Thymus (tissue), 11 donors: ENCODE measurements around the gene SH3RF3. TPM values are rescaled to one million over a fixed set of nuclear protein-coding genes. Genes with fewer than 3 reads are reported as not detected.

Experiments used
- DNase-seq, 9 donors: peaks; one replicate each; pipeline ENCODE4 v3.0.0-alpha.2; 2013; ENCODE audit warnings: low spot score in 9 of 9, low read depth in 6 of 9, missing footprints in 1 of 9
- H3K27ac ChIP-seq, 2 donors: one replicate each; pipeline ENCODE4 v1.5.1; 2013; ENCODE audit warnings: control low read depth in 1 of 2, low read depth in 1 of 2, low read length in 1 of 2, mild to moderate bottlenecking in 1 of 2, moderate library complexity in 1 of 2
- H3K27me3 ChIP-seq, 2 donors: one replicate each; pipeline ENCODE4 v1.5.1; 2013; ENCODE audit warnings: low read length in 1 of 2; ENCODE audit not compliant: control insufficient read depth in 2 of 2, insufficient read depth in 1 of 2
- H3K36me3 ChIP-seq, 2 donors: one replicate each; pipeline ENCODE4 v1.5.1; 2013; ENCODE audit warnings: low read length in 1 of 2, mild to moderate bottlenecking in 1 of 2, moderate library complexity in 1 of 2; ENCODE audit not compliant: control insufficient read depth in 2 of 2, insufficient read depth in 2 of 2
- H3K4me1 ChIP-seq, 2 donors: one replicate each; pipeline ENCODE4 v1.5.1; 2013; ENCODE audit warnings: low read length in 2 of 2; ENCODE audit not compliant: control insufficient read depth in 2 of 2, insufficient read depth in 2 of 2
- H3K4me3 ChIP-seq, 2 donors: one replicate each; pipeline ENCODE4 v1.5.1; 2013; ENCODE audit warnings: low read length in 2 of 2, control low read depth in 1 of 2, mild to moderate bottlenecking in 1 of 2
- H3K9me3 ChIP-seq, 2 donors: one replicate each; pipeline ENCODE4 v1.5.1; 2013; ENCODE audit warnings: low read length in 1 of 2, mild to moderate bottlenecking in 1 of 2; ENCODE audit not compliant: control insufficient read depth in 2 of 2, insufficient read depth in 1 of 2
- WGBS: extraction: QIAGEN DNeasy Blood & Tissue Kit; methylation state at CpG from one replicate; pipeline ENCODE4 v1.1.7; 2013; 5-methylcytosine and 5-hydroxymethylcytosine counted together
- polyA plus RNA-seq: library from polyadenylated mRNA; stranded (reverse); fragments of 200-250 nt; gene quantifications from one replicate; pipeline ENCODE4 v1.2.3, GENCODE V29; 2013
- total RNA-seq: library from RNA; stranded (reverse); fragments of 120-200 nt; gene quantifications from one replicate; pipeline ENCODE4 v1.2.4, GENCODE V29; 2013
- donor health status: healthy.

Gene SH3RF3
- total and polyA plus RNA-seq, 2 donors, result 3.2 to 8.2 TPM

DNA sequence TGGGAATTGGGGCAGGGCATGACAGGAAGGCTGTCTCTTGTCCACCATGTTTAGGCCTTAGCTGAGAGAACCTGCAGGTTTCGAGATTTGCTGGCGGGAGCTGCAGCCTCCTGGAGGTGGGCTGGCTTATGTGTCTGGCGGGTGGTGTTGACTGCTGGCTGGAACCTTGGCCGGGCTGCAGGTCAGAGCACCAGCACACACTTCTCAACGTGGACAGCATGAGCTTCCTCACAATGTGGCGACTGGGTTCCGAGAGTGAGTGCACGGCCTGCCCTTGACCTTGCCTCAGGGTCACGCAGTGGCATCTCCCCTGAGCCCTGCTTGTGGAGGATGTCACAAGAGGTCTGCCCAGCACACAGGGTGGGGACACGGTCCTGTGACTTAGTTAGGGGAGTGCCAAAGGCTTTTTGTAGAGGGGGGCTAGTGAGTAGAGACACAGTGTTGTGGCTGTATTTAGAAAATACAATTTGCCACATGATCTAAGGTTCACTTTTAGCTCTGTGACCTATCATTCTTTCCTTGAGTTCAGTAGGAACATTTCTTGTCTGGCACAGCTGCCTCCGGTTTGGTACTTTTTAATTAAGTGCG lies 350.0 kb downstream of the SH3RF3 start:
- WGBS, result 95% methylated on average over 12 of the region's 12 CpGs
- H3K27ac ChIP-seq, result peak overlapping the region in 1 of 2 donors; percentile 37
- DNase-seq, result no peak
- peaks cover 8 to 34% of the 10 kb centered on the region in 2 donors for H3K4me1 ChIP-seq
- no peak overlapping the region for H3K4me3 ChIP-seq
- peaks cover 0 to 14% of the 10 kb centered on the region in 2 donors for H3K27me3 ChIP-seq
- no peaks in the 10 kb centered on the region for H3K36me3 ChIP-seq
- peaks cover 0 to 7% of the 10 kb centered on the region in 2 donors for H3K9me3 ChIP-seq

DNA sequence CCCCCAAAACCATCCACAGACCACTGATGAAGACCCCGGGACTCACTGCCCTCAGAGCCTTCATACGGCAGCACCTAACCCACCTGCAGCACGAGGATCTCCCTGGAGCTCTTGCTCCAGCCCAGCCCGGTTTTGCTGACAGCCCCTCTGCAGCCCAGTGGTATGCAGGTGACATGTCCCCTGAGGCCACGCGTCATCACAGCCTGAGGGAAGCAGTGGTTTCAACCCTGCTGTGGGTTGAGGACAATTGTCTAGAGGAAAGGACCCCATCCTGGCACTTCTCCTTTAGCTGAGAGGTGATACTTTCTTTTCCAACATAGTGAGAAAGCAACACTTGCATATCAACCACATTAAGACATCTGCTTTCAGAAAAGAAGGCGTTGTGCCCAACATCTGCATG lies 350.8 kb downstream of the SH3RF3 start:
- peaks cover 0 to 14% of the 10 kb centered on the region in 2 donors for H3K27me3 ChIP-seq
- H3K4me3 ChIP-seq, result no peak overlapping the region
- DNase-seq, result no peak
- no peak overlapping the region for H3K27ac ChIP-seq
- peaks cover 8 to 32% of the 10 kb centered on the region in 2 donors for H3K4me1 ChIP-seq
- no peaks in the 10 kb centered on the region for H3K36me3 ChIP-seq
- H3K9me3 ChIP-seq, result peaks cover 0 to 4% of the 10 kb centered on the region in 2 donors
- WGBS, result 36% methylated on average over 7 of the region's 7 CpGs

DNA sequence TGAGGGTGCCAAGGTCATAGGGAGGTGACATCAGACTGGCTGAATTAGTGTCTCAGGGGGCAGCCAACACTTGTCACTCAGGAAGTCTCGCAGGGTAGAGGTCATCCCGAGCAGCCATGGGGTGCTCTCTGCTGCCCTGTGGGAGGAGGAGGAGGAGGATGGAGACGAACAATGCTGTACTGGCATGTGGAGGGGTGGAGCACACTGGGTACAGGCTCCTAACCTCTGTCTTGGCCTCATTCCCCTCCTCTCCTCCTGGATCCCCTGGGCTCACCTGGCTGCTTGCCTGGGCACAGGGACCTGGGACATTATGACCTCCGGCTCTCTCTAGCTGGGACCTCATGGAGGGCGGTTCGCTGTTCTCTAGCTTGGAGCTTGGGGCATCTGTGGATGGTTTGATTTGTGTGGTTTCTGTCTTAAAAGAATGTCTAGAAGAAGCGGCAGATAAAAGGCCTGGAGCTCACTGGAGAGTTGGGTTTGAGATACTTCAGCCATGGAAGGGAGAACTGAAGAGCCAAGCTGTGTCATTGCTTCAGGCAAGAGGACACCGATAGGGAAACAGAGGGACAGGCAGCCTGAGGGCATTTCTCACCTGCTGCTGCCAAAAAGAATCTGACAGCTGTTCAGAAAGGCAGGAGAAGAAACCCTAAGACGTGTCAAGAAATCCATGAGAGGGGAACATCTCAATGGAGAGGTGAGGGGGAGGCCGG lies 351.6 kb downstream of the SH3RF3 start:
- Histone ChIP-seq H3K9me3 (no peaks in the 10 kb centered on the region), H3K27ac (no peak overlapping the region), H3K4me3 (no peak overlapping the region), H3K36me3 (no peaks in the 10 kb centered on the region), H3K4me1 (peaks cover 8 to 32% of the 10 kb centered on the region in 2 donors), H3K27me3 (peaks cover 0 to 14% of the 10 kb centered on the region in 2 donors)
- no peak for DNase-seq
- WGBS, result 65% methylated on average over 10 of the region's 10 CpGs

DNA sequence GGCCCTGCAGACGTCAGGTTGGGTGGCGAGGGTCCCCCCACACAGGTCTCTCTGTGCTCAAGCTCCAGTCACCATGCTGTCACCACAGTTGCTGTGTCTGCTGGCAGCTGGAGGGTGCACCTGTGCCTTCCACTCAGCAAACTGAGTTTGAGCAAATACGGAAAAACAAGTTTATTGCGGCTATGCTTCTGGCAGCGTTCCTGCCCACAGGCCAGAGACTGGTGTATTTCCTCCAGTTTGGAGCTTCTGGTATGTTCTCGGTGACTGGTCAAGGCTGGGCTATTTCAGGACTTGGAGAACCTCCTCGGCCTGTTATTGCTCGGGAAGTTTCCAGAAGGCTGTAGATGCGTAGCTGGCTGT lies 352.2 kb downstream of the SH3RF3 start:
- peak in 5 of 9 donors; percentile 12 to 64 (median 18) for DNase-seq
- H3K36me3 ChIP-seq, result no peaks in the 10 kb centered on the region

DNA sequence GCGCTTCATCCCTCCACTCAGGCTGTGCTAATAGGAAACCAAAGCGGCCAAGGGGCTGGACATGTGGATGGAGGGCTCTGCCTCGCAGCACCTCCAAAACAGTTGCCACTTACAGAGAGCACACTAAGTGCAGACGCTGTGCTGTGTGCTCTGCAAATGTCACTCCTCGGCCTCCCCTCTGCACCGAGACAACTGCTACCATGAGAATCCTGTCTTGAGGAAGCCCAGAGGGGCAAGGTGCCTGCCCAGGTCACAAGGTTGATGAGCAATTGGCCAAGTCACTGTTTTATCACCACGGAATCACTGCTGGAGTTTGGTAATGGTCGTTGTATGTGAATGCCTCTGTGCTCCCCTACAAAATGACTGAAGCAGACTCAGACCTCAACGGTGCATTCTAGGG lies 352.6 kb downstream of the SH3RF3 start:
- 90% methylated on average over 9 of the region's 9 CpGs for WGBS
- no peak overlapping the region for H3K27ac ChIP-seq
- peaks cover 0 to 14% of the 10 kb centered on the region in 2 donors for H3K27me3 ChIP-seq
- no peaks in the 10 kb centered on the region for H3K9me3 ChIP-seq
- H3K4me3 ChIP-seq, result no peak overlapping the region
- no peak for DNase-seq
- H3K36me3 ChIP-seq, result no peaks in the 10 kb centered on the region
- peaks cover 8 to 32% of the 10 kb centered on the region in 2 donors for H3K4me1 ChIP-seq

More for the DNA sequence above, 352.2 kb downstream of the SH3RF3 start:
- H3K4me3 ChIP-seq, result no peak overlapping the region
- H3K4me1 ChIP-seq, result peaks cover 8 to 32% of the 10 kb centered on the region in 2 donors
- no peaks in the 10 kb centered on the region for H3K9me3 ChIP-seq
- 18% methylated on average over 9 of the region's 9 CpGs for WGBS
- no peak overlapping the region for H3K27ac ChIP-seq
- H3K27me3 ChIP-seq, result peaks cover 0 to 14% of the 10 kb centered on the region in 2 donors

DNA sequence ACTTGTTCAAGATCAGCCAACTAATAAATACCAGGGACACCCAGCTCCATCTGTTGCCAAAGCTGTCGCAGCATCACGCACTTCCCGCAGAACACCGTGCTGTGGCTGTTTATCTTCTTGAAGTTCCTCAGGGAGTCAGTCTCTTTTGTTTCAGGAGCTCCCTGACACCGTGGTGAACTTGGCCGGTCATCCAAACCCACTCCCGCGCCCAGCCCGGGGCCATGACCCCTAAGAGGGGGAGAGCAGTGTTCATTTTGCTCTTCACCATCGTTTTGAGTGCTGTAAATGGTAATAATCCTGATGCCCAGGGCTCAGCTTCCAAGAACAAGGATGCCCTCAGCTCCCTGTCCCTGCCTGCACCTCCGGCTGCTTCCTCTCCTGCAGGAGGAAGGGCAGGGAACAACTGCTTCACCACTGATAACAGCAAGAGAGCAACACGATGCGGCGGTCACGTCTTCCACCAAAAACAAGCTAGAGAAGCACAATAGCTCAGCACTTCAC lies 353.4 kb downstream of the SH3RF3 start:
- H3K36me3 ChIP-seq, result no peaks in the 10 kb centered on the region
- no peak overlapping the region for H3K27ac ChIP-seq
- H3K4me1 ChIP-seq, result peaks cover 8 to 32% of the 10 kb centered on the region in 2 donors
- H3K27me3 ChIP-seq, result peaks cover 0 to 14% of the 10 kb centered on the region in 2 donors
- no peak for DNase-seq
- WGBS, result 71% methylated on average over 15 of the region's 15 CpGs
- no peaks in the 10 kb centered on the region for H3K9me3 ChIP-seq
- H3K4me3 ChIP-seq, result no peak overlapping the region

DNA sequence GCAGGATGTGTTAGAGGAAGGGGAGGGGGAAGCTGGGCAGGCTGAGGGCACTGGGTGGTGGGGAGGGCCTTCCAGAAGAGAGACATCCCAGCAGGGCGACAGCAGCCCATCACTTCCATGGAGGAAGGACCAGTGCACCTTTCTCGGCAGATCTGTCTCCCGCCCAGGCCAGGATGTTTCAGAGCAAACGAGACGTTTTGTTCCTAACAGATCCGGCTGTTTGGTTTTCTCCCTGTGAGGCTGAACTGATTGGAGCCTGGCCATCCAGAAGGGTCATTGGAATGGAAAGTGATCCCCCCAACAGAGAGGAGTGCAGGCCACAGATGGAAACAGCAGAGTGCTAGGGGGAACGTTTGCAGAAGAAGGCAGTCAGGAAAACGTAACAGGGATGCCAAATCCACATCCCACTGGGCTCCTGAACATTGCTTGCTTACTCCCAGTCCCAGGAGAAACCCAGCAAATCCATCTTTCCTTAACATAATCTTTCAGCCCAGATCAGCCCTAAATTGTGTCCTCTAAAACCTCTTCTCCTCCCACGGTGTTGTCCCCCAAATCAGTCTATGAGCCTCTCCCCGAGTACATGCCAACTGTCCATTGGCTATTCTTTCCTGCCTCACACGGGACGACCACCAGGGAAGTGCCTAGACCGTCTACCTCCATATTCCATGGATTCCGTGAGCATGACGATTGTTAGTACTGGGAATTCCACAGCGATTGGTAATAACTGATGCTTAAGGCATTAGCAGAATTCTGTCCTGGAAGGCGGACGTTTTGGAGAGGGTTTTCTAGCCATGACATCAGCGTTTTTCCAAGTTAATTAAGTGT lies 357.9 kb downstream of the SH3RF3 start:
- WGBS, result 90% methylated on average over 19 of the region's 19 CpGs
- H3K27ac ChIP-seq, result no peak overlapping the region

DNA sequence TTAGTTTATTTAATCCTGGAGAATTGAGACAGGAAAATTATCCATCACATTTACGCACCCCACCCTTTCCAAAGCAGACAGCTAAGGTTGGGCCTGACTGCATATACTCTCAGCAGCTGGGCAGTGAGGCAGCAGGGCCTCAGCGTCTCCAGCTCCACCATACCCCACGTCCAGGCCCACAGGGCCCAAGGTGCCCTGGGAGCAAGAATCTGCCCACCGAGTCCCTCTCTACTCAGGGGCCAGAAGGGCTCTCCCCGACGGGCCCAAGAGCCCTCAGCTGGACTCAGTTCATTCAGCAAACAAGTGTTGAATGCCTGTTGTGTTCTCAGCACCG lies 358.5 kb downstream of the SH3RF3 start:
- Histone ChIP-seq H3K27ac (no peak overlapping the region), H3K4me3 (no peak overlapping the region), H3K4me1 (peaks cover 0 to under 1% of the 10 kb centered on the region in 2 donors), H3K27me3 (peaks cover 0 to 2% of the 10 kb centered on the region in 2 donors), H3K9me3 (no peaks in the 10 kb centered on the region), H3K36me3 (no peaks in the 10 kb centered on the region)
- no peak for DNase-seq
- 97% methylated on average over 7 of the region's 7 CpGs for WGBS

More for the DNA sequence above, 357.9 kb downstream of the SH3RF3 start:
- Histone ChIP-seq H3K4me1 (peaks cover 0 to 4% of the 10 kb centered on the region in 2 donors), H3K36me3 (no peaks in the 10 kb centered on the region), H3K27me3 (peaks cover 0 to 7% of the 10 kb centered on the region in 2 donors), H3K9me3 (no peaks in the 10 kb centered on the region), H3K4me3 (no peak overlapping the region)
- DNase-seq, result no peak
